HG02938 (cell line): ENCODE results near the gene SMARCC1.

ENCODE experiments used
- ATAC-seq: cut with Tn5 transposase; IDR thresholded peaks from one replicate; pipeline ENCODE4 v1.9.1; 2021; ENCODE audit warnings: mild to moderate bottlenecking, moderate library complexity; ENCODE audit not compliant: unreplicated experiment

The SMARCC1 gene

GRCh38 chr3:47554335-47554734 is 227.4 kb downstream of the SMARCC1 start:
- no peak for ATAC-seq

GRCh38 chr3:47553407-47553806 is 228.3 kb downstream of the SMARCC1 start:
- no peak for ATAC-seq

GRCh38 chr3:47542471-47543173 is 239.1 kb downstream of the SMARCC1 start:
- ATAC-seq = no peak

- ATAC-seq = no peak
These were observed 240.0 kb downstream of the SMARCC1 start for GRCh38 chr3:47541583-47542108.

- no peak for ATAC-seq
These were observed 241.4 kb downstream of the SMARCC1 start for GRCh38 chr3:47540281-47540680.

- ATAC-seq = no peak
These were observed 244.7 kb downstream of the SMARCC1 start for GRCh38 chr3:47536967-47537366.

GRCh38 chr3:47536221-47536891 is 245.3 kb downstream of the SMARCC1 start:
- ATAC-seq = no peak
